Measurements from ENCODE around the gene DHCR24. TPM values are rescaled to one million over a fixed set of nuclear protein-coding genes. Genes with fewer than 3 reads are reported as not detected.

Gene DHCR24
- total and polyA plus RNA-seq, 2 of the 13 experiments (the other 11 are each of a cell fraction or from before 2014, with no cell fraction given) = 374 to 448 TPM

DNA sequence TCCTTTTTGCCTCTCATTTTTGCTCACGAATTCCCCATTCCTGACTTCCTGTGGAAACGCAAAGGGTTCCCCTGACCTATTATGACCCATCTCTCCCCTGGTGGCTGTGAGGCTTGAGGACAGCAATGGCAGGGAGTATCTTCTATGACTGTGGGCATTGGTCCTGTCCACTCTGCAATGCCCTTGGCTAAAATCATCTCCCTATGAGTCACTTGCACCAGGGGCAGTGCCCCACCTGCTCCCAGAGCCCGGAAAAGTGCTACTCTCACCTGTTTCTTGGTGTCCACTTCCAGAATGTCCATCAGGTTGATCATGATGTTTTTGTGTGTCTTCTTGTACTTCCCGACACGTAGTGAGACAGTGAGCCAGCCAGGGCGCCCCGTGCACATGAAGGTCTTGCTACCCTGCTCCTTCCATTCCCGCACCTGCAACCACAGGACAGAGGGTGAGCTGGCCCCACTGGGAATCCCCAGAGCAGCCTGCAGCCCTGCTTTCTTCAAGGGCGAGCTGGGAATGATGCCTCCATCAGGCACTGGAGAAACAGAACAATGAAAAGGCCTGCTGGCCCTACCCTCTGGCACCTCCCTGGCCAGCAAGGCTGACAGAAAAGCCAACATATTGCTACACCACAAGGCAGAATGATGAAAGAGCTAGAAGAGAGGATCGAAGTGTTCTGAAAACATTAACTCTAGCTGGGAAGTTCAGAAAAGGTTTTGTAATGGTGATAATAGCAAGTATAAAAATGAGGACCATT, 3.5 kb downstream of the DHCR24 start (continued):
- TF ChIP-seq, protein P1, sequence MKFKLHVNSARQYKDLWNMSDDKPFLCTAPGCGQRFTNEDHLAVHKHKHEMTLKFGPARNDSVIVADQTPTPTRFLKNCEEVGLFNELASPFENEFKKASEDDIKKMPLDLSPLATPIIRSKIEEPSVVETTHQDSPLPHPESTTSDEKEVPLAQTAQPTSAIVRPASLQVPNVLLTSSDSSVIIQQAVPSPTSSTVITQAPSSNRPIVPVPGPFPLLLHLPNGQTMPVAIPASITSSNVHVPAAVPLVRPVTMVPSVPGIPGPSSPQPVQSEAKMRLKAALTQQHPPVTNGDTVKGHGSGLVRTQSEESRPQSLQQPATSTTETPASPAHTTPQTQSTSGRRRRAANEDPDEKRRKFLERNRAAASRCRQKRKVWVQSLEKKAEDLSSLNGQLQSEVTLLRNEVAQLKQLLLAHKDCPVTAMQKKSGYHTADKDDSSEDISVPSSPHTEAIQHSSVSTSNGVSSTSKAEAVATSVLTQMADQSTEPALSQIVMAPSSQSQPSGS (CRISPR knock-in tag; IDR thresholded peaks at IDR 0.05) = peak; percentile 32; the same call in 1 of the 2 replicates
- TF ChIP-seq HMG20B (CRISPR knock-in tag; conservative IDR thresholded peaks at IDR 0.05) (no peak), CTCF (CRISPR knock-in tag; IDR thresholded peaks at IDR 0.05) (0 out of 2 replicates have a peak, but pooled peaks have one; percentile 13), SNRNP70 (IDR thresholded peaks at IDR 0.05; ENCODE audit: low read depth, low read length) (no peak), ZNF10 (CRISPR knock-in tag; IDR thresholded peaks at IDR 0.05; ENCODE audit: borderline replicate concordance, low read depth) (no peak), ZFYVE20 (CRISPR knock-in tag; IDR thresholded peaks at IDR 0.05; ENCODE audit: borderline replicate concordance, low read depth) (no peak), ZNF7 (CRISPR knock-in tag; IDR thresholded peaks at IDR 0.05) (no peak), ZNF326 (CRISPR knock-in tag; IDR thresholded peaks at IDR 0.05; ENCODE audit: borderline replicate concordance) (no peak), SPEN (CRISPR knock-in tag; IDR thresholded peaks at IDR 0.05; ENCODE audit: low read depth) (no peak), ZFY (CRISPR knock-in tag; IDR thresholded peaks at IDR 0.05) (no peak), MTF2 (CRISPR knock-in tag; IDR thresholded peaks at IDR 0.05; ENCODE audit: borderline replicate concordance) (no peak), ZNF740 (CRISPR knock-in tag; IDR thresholded peaks at IDR 0.05) (no peak), ZNF317 (CRISPR knock-in tag; IDR thresholded peaks at IDR 0.05) (no peak)
- TF ChIP-seq, protein P2, sequence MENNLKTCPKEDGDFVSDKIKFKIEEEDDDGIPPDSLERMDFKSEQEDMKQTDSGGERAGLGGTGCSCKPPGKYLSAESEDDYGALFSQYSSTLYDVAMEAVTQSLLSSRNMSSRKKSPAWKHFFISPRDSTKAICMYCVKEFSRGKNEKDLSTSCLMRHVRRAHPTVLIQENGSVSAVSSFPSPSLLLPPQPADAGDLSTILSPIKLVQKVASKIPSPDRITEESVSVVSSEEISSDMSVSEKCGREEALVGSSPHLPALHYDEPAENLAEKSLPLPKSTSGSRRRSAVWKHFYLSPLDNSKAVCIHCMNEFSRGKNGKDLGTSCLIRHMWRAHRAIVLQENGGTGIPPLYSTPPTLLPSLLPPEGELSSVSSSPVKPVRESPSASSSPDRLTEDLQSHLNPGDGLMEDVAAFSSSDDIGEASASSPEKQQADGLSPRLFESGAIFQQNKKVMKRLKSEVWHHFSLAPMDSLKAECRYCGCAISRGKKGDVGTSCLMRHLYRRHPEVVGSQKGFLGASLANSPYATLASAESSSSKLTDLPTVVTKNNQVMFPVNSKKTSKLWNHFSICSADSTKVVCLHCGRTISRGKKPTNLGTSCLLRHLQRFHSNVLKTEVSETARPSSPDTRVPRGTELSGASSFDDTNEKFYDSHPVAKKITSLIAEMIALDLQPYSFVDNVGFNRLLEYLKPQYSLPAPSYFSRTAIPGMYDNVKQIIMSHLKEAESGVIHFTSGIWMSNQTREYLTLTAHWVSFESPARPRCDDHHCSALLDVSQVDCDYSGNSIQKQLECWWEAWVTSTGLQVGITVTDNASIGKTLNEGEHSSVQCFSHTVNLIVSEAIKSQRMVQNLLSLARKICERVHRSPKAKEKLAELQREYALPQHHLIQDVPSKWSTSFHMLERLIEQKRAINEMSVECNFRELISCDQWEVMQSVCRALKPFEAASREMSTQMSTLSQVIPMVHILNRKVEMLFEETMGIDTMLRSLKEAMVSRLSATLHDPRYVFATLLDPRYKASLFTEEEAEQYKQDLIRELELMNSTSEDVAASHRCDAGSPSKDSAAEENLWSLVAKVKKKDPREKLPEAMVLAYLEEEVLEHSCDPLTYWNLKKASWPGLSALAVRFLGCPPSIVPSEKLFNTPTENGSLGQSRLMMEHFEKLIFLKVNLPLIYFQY (CRISPR knock-in tag; IDR thresholded peaks at IDR 0.05; ENCODE audit: borderline replicate concordance) = no peak
- TF ChIP-seq, protein P3, sequence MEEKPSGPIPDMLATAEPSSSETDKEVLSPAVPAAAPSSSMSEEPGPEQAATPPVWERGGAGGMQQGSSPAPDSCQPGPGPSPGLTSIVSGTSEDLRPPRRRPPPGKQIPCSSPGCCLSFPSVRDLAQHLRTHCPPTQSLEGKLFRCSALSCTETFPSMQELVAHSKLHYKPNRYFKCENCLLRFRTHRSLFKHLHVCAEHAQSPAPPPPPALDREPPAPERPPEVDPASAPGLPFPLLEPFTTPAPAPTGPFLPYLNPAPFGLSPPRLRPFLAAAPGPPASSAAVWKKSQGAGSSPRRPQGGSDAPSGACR (CRISPR knock-in tag; IDR thresholded peaks at IDR 0.05) = no peak; the same call in 1 of the 2 replicates
- TF ChIP-seq, protein P4, sequence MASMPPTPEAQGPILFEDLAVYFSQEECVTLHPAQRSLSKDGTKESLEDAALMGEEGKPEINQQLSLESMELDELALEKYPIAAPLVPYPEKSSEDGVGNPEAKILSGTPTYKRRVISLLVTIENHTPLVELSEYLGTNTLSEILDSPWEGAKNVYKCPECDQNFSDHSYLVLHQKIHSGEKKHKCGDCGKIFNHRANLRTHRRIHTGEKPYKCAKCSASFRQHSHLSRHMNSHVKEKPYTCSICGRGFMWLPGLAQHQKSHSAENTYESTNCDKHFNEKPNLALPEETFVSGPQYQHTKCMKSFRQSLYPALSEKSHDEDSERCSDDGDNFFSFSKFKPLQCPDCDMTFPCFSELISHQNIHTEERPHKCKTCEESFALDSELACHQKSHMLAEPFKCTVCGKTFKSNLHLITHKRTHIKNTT (CRISPR knock-in tag; IDR thresholded peaks at IDR 0.05) = no peak
- TF ChIP-seq, protein P5, sequence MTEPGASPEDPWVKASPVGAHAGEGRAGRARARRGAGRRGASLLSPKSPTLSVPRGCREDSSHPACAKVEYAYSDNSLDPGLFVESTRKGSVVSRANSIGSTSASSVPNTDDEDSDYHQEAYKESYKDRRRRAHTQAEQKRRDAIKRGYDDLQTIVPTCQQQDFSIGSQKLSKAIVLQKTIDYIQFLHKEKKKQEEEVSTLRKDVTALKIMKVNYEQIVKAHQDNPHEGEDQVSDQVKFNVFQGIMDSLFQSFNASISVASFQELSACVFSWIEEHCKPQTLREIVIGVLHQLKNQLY (CRISPR knock-in tag; IDR thresholded peaks at IDR 0.05) = no peak
- TF ChIP-seq, protein P6, sequence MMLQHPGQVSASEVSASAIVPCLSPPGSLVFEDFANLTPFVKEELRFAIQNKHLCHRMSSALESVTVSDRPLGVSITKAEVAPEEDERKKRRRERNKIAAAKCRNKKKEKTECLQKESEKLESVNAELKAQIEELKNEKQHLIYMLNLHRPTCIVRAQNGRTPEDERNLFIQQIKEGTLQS (CRISPR knock-in tag; IDR thresholded peaks at IDR 0.05) = 0 out of 2 replicates have a peak, but pooled peaks have one; percentile 48

Data from HepG2 (cell line).